MM.1S (cell line): ENCODE results near the gene FAM20C.

Experiments used
- DNase-seq: peaks from one replicate; pipeline ENCODE4 v3.0.0-alpha.2; 2015
- H2AFZ ChIP-seq: fragments of 300-600 bp; sonication (generic); 2 replicates; pipeline ENCODE4 v1.6.0; 2016; ENCODE audit warnings: antibody characterized with exemption, low read length
- H3F3A ChIP-seq: fragments of 300-600 bp; sonication (generic); 2 replicates; pipeline ENCODE4 v1.6.1; 2016; ENCODE audit warnings: mild to moderate bottlenecking, antibody characterized with exemption, low read length, moderate library complexity, mixed read lengths; ENCODE audit not compliant: insufficient read depth
- H3K27ac ChIP-seq: fragments of 300-600 bp; sonication (generic); 2 replicates; pipeline ENCODE4 v1.5.1; 2016; ENCODE audit warnings: mild to moderate bottlenecking, low read length
- H3K27me3 ChIP-seq: fragments of 300-600 bp; sonication (generic); replicated peaks from 2 replicates; pipeline ENCODE4 v1.6.0; 2016; ENCODE audit warnings: low read length; ENCODE audit not compliant: insufficient read depth
- H3K36me3 ChIP-seq: fragments of 300-600 bp; sonication (generic); replicated peaks from 2 replicates; pipeline ENCODE4 v1.6.1; 2016; ENCODE audit warnings: mild to moderate bottlenecking, low read length, mixed read lengths; ENCODE audit not compliant: insufficient read depth
- H3K4me1 ChIP-seq: fragments of 300-600 bp; sonication (generic); 2 replicates; pipeline ENCODE4 v1.6.1; 2016; ENCODE audit warnings: low read length, mixed read lengths
- H3K4me2 ChIP-seq: fragments of 300-600 bp; sonication (generic); 2 replicates; pipeline ENCODE4 v1.6.0; 2016; ENCODE audit warnings: low read depth, low read length
- H3K4me3 ChIP-seq: fragments of 300-600 bp; sonication (generic); 2 replicates; pipeline ENCODE4 v1.5.1; 2016; ENCODE audit warnings: low read length, mixed read lengths
- H3K79me2 ChIP-seq: fragments of 300-600 bp; sonication (generic); 2 replicates; pipeline ENCODE4 v1.6.1; 2016; ENCODE audit warnings: mixed run types, low read length, mixed read lengths
- H3K9ac ChIP-seq: fragments of 300-600 bp; sonication (generic); 2 replicates; pipeline ENCODE4 v1.6.1; 2016; ENCODE audit warnings: low read length, mixed read lengths
- H3K9me2 ChIP-seq: fragments of 300-600 bp; sonication (generic); replicated peaks from 2 replicates; pipeline ENCODE4 v1.6.1; 2016; ENCODE audit warnings: mild to moderate bottlenecking, low read length, mixed read lengths; ENCODE audit not compliant: insufficient read depth
- H3K9me3 ChIP-seq: fragments of 300-600 bp; sonication (generic); replicated peaks from 2 replicates; pipeline ENCODE4 v1.6.1; 2016; ENCODE audit warnings: mild to moderate bottlenecking, low read length, mixed read lengths; ENCODE audit not compliant: insufficient read depth
- H4K20me1 ChIP-seq: fragments of 300-600 bp; sonication (generic); 2 replicates; pipeline ENCODE4 v1.6.1; 2016; ENCODE audit warnings: mild to moderate bottlenecking, low read length, moderate library complexity, mixed read lengths; ENCODE audit not compliant: insufficient read depth
- CTCF ChIP-seq: fragments of 300-600 bp; sonication (generic); IDR thresholded peaks from 2 replicates; pipeline ENCODE4 v1.5.1; 2016; ENCODE audit warnings: antibody characterized with exemption, low read length, mixed read lengths
- EZH2 ChIP-seq: fragments of 300-600 bp; sonication (generic); optimal IDR thresholded peaks from 2 replicates; pipeline ENCODE3; 2017; ENCODE audit warnings: low read depth, mild to moderate bottlenecking, antibody characterized with exemption, low read length, mixed read lengths
- EZH2phosphoT487 ChIP-seq: fragments of 300-600 bp; sonication (generic); IDR thresholded peaks from 2 replicates; pipeline ENCODE4 v1.6.1; 2018; ENCODE audit warnings: antibody characterized with exemption, low read length

Gene FAM20C

GRCh38 chr7:209906-210305, 17.5 kb downstream of the FAM20C start:
- H4K20me1 ChIP-seq: no peaks in the 10 kb centered on the region
- H3K4me2 ChIP-seq: no peak overlapping the region
- no peaks in the 10 kb centered on the region for H3K9me2 ChIP-seq
- H3K79me2 ChIP-seq: no peaks in the 10 kb centered on the region
- no peaks in the 10 kb centered on the region for H3K27me3 ChIP-seq
- TF ChIP-seq EZH2 (no peak), EZH2phosphoT487 (no peak), CTCF (no peak)
- H3K9me3 ChIP-seq: no peaks in the 10 kb centered on the region
- no peak overlapping the region for H3K4me3 ChIP-seq
- DNase-seq: no peak
- H3K9ac ChIP-seq: no peak overlapping the region
- H3F3A ChIP-seq: no peaks in the 10 kb centered on the region
- H3K4me1 ChIP-seq: no peaks in the 10 kb centered on the region
- H3K36me3 ChIP-seq: no peaks in the 10 kb centered on the region
- no peak overlapping the region for H3K27ac ChIP-seq
- H2AFZ ChIP-seq: no peak overlapping the region

- H3K36me3 ChIP-seq: no peaks in the 10 kb centered on the region
- H3K4me2 ChIP-seq: no peak overlapping the region
- H3K4me3 ChIP-seq: no peak overlapping the region
- H4K20me1 ChIP-seq: no peaks in the 10 kb centered on the region
- no peak overlapping the region for H3K9ac ChIP-seq
- no peaks in the 10 kb centered on the region for H3F3A ChIP-seq
- H3K4me1 ChIP-seq: no peaks in the 10 kb centered on the region
- no peaks in the 10 kb centered on the region for H3K27me3 ChIP-seq
- H3K27ac ChIP-seq: no peak overlapping the region
- H3K9me3 ChIP-seq: no peaks in the 10 kb centered on the region
- no peaks in the 10 kb centered on the region for H3K9me2 ChIP-seq
- no peaks in the 10 kb centered on the region for H3K79me2 ChIP-seq
- TF ChIP-seq EZH2phosphoT487: no peak
- TF ChIP-seq EZH2: no peak
- TF ChIP-seq CTCF: no peak
- H2AFZ ChIP-seq: no peak overlapping the region
- no peak for DNase-seq
Measured at GRCh38 chr7:210401-210925, 18.1 kb downstream of the FAM20C start.

- Histone ChIP-seq H3K27me3 (no peaks in the 10 kb centered on the region), H3K36me3 (no peaks in the 10 kb centered on the region), H3F3A (no peaks in the 10 kb centered on the region), H3K4me1 (no peaks in the 10 kb centered on the region), H3K9me3 (no peaks in the 10 kb centered on the region), H2AFZ (no peak overlapping the region), H4K20me1 (no peaks in the 10 kb centered on the region), H3K27ac (no peak overlapping the region), H3K9me2 (no peaks in the 10 kb centered on the region), H3K4me3 (no peak overlapping the region), H3K9ac (no peak overlapping the region), H3K79me2 (no peaks in the 10 kb centered on the region), H3K4me2 (no peak overlapping the region)
- TF ChIP-seq EZH2phosphoT487 (no peak), EZH2 (no peak), CTCF (no peak)
- no peak for DNase-seq
Measured at GRCh38 chr7:211033-211714, 18.8 kb downstream of the FAM20C start.
